Sigmoid colon (tissue), 7 donors: ENCODE data around the gene LIMS1. TPM values are rescaled to one million over a fixed set of nuclear protein-coding genes. Genes with fewer than 3 reads are reported as not detected.
"Not testable (repeated sequence)": the region's sequence is repeated elsewhere in the genome, so short reads cannot be mapped to it uniquely, and the experiment has no call there.

Source experiments
- DNase-seq: peaks from one replicate; pipeline ENCODE4 v3.0.0-alpha.2; 2019
- H3K27ac ChIP-seq, 4 donors: fragments of 200-600 bp; sonication (generic); one replicate each; pipeline ENCODE4 v1.5.1; 2016 to 2019; ENCODE audit warnings: mild to moderate bottlenecking in 1 of 4
- H3K27me3 ChIP-seq, 3 donors: fragments of 200-600 bp; sonication (generic); one replicate each; pipeline ENCODE4 v1.5.1; 2019; ENCODE audit warnings: mild to moderate bottlenecking in 1 of 3
- H3K36me3 ChIP-seq, 4 donors: fragments of 200-600 bp; sonication (generic); one replicate each; pipeline ENCODE4 v1.5.1; 2016 to 2019
- H3K4me1 ChIP-seq, 4 donors: fragments of 200-600 bp; sonication (generic); one replicate each; pipeline ENCODE4 v1.5.1; 2017 to 2019
- H3K4me3 ChIP-seq, 4 donors: fragments of 200-600 bp; sonication (generic); one replicate each; pipeline ENCODE4 v1.5.1; 2017 to 2019; ENCODE audit warnings: mild to moderate bottlenecking in 2 of 4, moderate library complexity in 1 of 4
- H3K9me3 ChIP-seq, 4 donors: fragments of 200-600 bp in 3 of 4; sonication (generic) in 3 of 4; one replicate each; pipeline versions ENCODE4 v1.5.1 to v1.6.1; 2013 to 2019
- EP300 ChIP-seq, 4 donors: sonication (generic); formaldehyde crosslinking; IDR thresholded peaks; one replicate each; pipeline ENCODE4 v1.6.1; 2017; ENCODE audit warnings: antibody characterized with exemption in 4 of 4
- POLR2A ChIP-seq, 2 donors: fragments of 450-650 bp; IDR thresholded peaks; one replicate each; pipeline ENCODE4 v1.6.1; 2016; ENCODE audit warnings: antibody characterized with exemption in 2 of 2, mild to moderate bottlenecking in 2 of 2, moderate library complexity in 2 of 2
- POLR2AphosphoS5 ChIP-seq, 4 donors: sonication (generic); formaldehyde crosslinking; IDR thresholded peaks; one replicate each; pipeline ENCODE4 v1.6.1; 2017; ENCODE audit warnings: antibody characterized with exemption in 4 of 4
- WGBS, 2 donors: extraction: QIAGEN DNeasy Blood & Tissue Kit; methylation state at CpG; one replicate each; pipeline ENCODE4 v1.1.7; 2013; 5-methylcytosine and 5-hydroxymethylcytosine counted together
- intact Hi-C: fragments of 100-400 bp; cut with DNase I; formaldehyde crosslinking; loops from one replicate; pipeline ENCODE4 v1.15.1; 2023
- polyA plus RNA-seq, 3 donors: library from polyadenylated mRNA; stranded (reverse); fragments of 200-250 nt; gene quantifications; one replicate each; pipeline ENCODE4 v1.2.3, GENCODE V29; 2013
- total RNA-seq, 4 donors: library from RNA; depleted of rRNA; stranded (reverse); fragments of >200 nt; gene quantifications; one replicate each; pipeline ENCODE4 v1.1.0, GENCODE V29; 2016
- TF ChIP-seq, protein P1 (sequence below), 4 experiments: fragments of 450-650 bp in 3 of 4; fragments of 200-600 bp in 1 of 4; IDR thresholded peaks; one replicate each; pipeline ENCODE4 v1.5.1; 2016 to 2019; ENCODE audit warnings: antibody characterized with exemption in 4 of 4, mild to moderate bottlenecking in 3 of 4, moderate library complexity in 2 of 4
- donor health status: healthy with polysubstance abuse.
- donor health status: Bipolar disorder and iron deficiency.
- donor health status: healthy.

The LIMS1 gene
- total and polyA plus RNA-seq, 7 donors = 16.2 to 185 (median 65.3) TPM

GRCh38 chr2:108492364-108492763 is 41.9 kb upstream of the LIMS1 start:
- Histone ChIP-seq H3K4me3 (no peak overlapping the region), H3K4me1 (no peaks in the 10 kb centered on the region), H3K27ac (no peak overlapping the region), H3K36me3 (peaks cover 7 to 72% (median 18%) of the 10 kb centered on the region in 4 donors), H3K9me3 (no peaks in the 10 kb centered on the region), H3K27me3 (no peaks in the 10 kb centered on the region)
- WGBS, 2 donors = 86 to 89% methylated on average over 4 of the region's 4 CpGs
- TF ChIP-seq, protein P1, sequence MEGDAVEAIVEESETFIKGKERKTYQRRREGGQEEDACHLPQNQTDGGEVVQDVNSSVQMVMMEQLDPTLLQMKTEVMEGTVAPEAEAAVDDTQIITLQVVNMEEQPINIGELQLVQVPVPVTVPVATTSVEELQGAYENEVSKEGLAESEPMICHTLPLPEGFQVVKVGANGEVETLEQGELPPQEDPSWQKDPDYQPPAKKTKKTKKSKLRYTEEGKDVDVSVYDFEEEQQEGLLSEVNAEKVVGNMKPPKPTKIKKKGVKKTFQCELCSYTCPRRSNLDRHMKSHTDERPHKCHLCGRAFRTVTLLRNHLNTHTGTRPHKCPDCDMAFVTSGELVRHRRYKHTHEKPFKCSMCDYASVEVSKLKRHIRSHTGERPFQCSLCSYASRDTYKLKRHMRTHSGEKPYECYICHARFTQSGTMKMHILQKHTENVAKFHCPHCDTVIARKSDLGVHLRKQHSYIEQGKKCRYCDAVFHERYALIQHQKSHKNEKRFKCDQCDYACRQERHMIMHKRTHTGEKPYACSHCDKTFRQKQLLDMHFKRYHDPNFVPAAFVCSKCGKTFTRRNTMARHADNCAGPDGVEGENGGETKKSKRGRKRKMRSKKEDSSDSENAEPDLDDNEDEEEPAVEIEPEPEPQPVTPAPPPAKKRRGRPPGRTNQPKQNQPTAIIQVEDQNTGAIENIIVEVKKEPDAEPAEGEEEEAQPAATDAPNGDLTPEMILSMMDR (IDR thresholded peaks at IDR 0.05) = no peak
- TF ChIP-seq EP300 (IDR thresholded peaks at IDR 0.05) (no peak), POLR2AphosphoS5 (IDR thresholded peaks at IDR 0.05) (no peak), POLR2A (IDR thresholded peaks at IDR 0.05) (no peak)
- no peak for DNase-seq
- intact Hi-C loops = no loop called here

GRCh38 chr2:108496167-108496566 is 38.1 kb upstream of the LIMS1 start:
- H3K27ac ChIP-seq, H3K4me1 ChIP-seq, DNase-seq, H3K9me3 ChIP-seq, intact Hi-C loops, H3K4me3 ChIP-seq, H3K27me3 ChIP-seq: not testable (repeated sequence)
- H3K36me3 ChIP-seq = peaks cover 7 to 60% (median 16%) of the 10 kb centered on the region in 4 donors
- 60 to 87% methylated on average over 1 to 2 of the region's 3 CpGs for WGBS, 2 donors

- DNase-seq, H3K27ac ChIP-seq, intact Hi-C loops, H3K4me3 ChIP-seq, H3K36me3 ChIP-seq, H3K27me3 ChIP-seq, H3K9me3 ChIP-seq, H3K4me1 ChIP-seq: not testable (repeated sequence)
- 86 to 90% methylated on average over 4 of the region's 4 CpGs for WGBS, 2 donors
Measured at GRCh38 chr2:108507620-108508019, 26.6 kb upstream of the LIMS1 start.

DNA sequence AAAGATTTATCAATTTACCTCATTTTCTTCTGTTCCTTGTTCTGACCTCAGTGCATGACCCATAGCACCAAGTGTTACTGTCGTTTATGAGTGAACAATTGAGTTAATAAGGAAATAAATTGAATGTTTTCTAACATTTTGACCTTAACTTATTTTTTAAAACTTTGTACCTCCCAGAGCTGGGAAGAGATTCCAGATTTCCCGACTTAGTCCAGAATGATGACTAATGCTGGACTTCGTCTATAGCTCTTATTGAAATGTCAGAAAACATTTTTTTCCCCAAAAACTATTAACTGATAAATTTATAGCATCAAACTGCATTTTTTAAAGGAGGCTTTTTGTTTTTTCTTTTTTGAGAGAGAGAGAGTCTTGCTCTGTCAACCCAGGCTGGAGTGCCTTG is 21.8 kb upstream of the LIMS1 start:
- H3K9me3 ChIP-seq, H3K36me3 ChIP-seq, H3K4me3 ChIP-seq, H3K27ac ChIP-seq, H3K27me3 ChIP-seq, intact Hi-C loops, H3K4me1 ChIP-seq, DNase-seq: not testable (repeated sequence)
- 83 to 85% methylated on average over 3 of the region's 3 CpGs for WGBS, 2 donors

DNA sequence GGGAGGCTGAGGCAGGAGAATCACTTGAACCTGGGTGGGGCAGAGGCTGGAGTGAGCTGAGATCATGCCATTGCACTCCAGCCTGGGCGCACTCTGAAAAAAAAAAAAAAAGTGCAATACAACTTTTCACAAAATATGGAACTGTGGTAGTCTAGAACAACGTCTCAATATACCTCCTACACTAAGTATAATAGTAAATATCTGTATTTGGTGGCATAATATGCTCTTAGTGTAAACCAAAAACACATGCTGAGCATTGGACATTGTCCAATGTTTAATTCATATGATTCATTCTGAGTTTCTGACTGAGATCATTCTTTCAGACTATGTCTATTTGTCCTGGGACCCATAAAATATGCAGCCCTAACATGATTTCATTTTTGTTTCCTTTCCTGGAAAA is 19.8 kb upstream of the LIMS1 start:
- H3K9me3 ChIP-seq, H3K36me3 ChIP-seq, H3K4me3 ChIP-seq, H3K4me1 ChIP-seq, H3K27ac ChIP-seq, DNase-seq, H3K27me3 ChIP-seq, intact Hi-C loops: not testable (repeated sequence)
- 37 to 64% methylated on average over 2 of the region's 2 CpGs for WGBS, 2 donors

- H3K4me1 ChIP-seq, H3K9me3 ChIP-seq, intact Hi-C loops, H3K27ac ChIP-seq, H3K27me3 ChIP-seq, H3K4me3 ChIP-seq, H3K36me3 ChIP-seq, DNase-seq: not testable (repeated sequence)
- WGBS, 2 donors = 97 to 99% methylated on average over 4 to 5 of the region's 6 CpGs
Measured at GRCh38 chr2:108524688-108525087, 9.6 kb upstream of the LIMS1 start.

DNA sequence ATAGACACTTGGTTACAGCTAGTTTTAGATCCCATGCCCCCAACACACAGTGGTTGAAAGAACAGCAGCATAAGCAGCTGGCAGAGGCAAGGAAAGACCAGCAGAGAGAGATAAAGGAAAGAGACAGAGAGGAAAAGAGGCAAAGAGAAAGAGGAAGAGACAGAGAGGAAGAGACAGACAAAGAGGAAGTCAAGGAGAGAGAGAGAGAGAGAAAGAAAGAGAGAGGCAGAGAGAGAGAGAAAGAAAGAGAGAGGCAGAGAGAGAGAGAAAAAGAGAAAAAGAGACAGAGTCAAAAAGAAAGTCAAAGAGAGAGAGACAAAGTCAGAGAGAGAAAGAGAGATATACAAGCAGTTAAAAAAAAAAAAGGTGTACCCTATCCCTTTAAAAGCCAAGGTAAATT is 9.0 kb upstream of the LIMS1 start:
- H3K27ac ChIP-seq, H3K4me3 ChIP-seq, H3K36me3 ChIP-seq, H3K4me1 ChIP-seq, H3K9me3 ChIP-seq, H3K27me3 ChIP-seq, DNase-seq, intact Hi-C loops: not testable (repeated sequence)

DNA sequence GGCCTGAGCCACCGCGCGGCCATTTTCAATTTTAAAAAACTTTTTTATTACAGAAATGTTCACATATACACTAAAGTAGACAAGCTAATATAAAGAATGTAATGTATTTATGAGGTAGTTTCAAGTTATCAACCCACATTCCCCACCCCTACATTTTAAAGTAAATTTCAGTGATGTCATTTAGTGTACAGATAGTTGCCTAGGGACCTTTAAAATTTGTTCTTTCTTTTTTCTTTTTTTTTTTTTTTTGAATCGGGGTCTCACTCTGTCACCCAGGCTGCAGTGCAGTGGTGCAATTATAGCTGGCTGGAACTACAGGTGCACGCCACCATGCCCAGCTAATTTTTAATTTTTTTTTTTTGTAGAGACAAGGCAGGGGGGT is 2.6 kb upstream of the LIMS1 start:
- TF ChIP-seq, protein P1 (IDR thresholded peaks at IDR 0.05) = no peak
- TF ChIP-seq POLR2AphosphoS5 (IDR thresholded peaks at IDR 0.05) (no peak), EP300 (IDR thresholded peaks at IDR 0.05) (no peak), POLR2A (IDR thresholded peaks at IDR 0.05) (no peak)
- H3K27me3 ChIP-seq = no peaks in the 10 kb centered on the region
- H3K4me3 ChIP-seq = no peak overlapping the region
- H3K9me3 ChIP-seq = no peaks in the 10 kb centered on the region
- WGBS, 2 donors = 94% methylated on average over 5 of the region's 5 CpGs
- H3K36me3 ChIP-seq = no peaks in the 10 kb centered on the region
- no peak overlapping the region for H3K27ac ChIP-seq
- intact Hi-C loops = no loop called here
- DNase-seq = no peak
- peaks cover 0 to 16% (median 11%) of the 10 kb centered on the region in 4 donors for H3K4me1 ChIP-seq
